ENCODE measurements around the gene TNFRSF6B. TPM values are rescaled to one million over a fixed set of nuclear protein-coding genes. Genes with fewer than 3 reads are reported as not detected.

The TNFRSF6B gene
- total RNA-seq, 4 donors from 2014 or later = 2.1 to 4.2 (median 2.7) TPM; not detected in 1

GRCh38 chr20:63661108-63661507, 35.3 kb upstream of the TNFRSF6B start:
- peaks cover 0 to 45% (median 0%) of the 10 kb centered on the region in 3 donors for H3K36me3 ChIP-seq
- peaks cover 0 to 17% (median 4%) of the 10 kb centered on the region in 4 donors for H3K4me1 ChIP-seq
- H3K27ac ChIP-seq = no peak overlapping the region
- no peak overlapping the region for H3K4me3 ChIP-seq
- TF ChIP-seq CTCF (IDR thresholded peaks at IDR 0.05) = no peak
- H3K9me3 ChIP-seq = no peaks in the 10 kb centered on the region
- no peak for DNase-seq
- H3K27me3 ChIP-seq = no peaks in the 10 kb centered on the region

- no peak overlapping the region for H3K4me3 ChIP-seq
- no peak overlapping the region for H3K27ac ChIP-seq
- H3K36me3 ChIP-seq = peaks cover 0 to 54% (median 0%) of the 10 kb centered on the region in 3 donors
- H3K27me3 ChIP-seq = no peaks in the 10 kb centered on the region
- H3K4me1 ChIP-seq = peaks cover 0 to 17% (median 4%) of the 10 kb centered on the region in 4 donors
- TF ChIP-seq POLR2A (IDR thresholded peaks at IDR 0.05) (no peak), CTCF (IDR thresholded peaks at IDR 0.05) (no peak)
- no peak for DNase-seq
- H3K9me3 ChIP-seq = no peaks in the 10 kb centered on the region
Observed at GRCh38 chr20:63661959-63662812, 34.3 kb upstream of the TNFRSF6B start.

GRCh38 chr20:63662813-63663189, 33.7 kb upstream of the TNFRSF6B start:
- Histone ChIP-seq H3K36me3 (peaks cover 0 to 60% (median 0%) of the 10 kb centered on the region in 3 donors), H3K27me3 (no peaks in the 10 kb centered on the region), H3K4me1 (peaks cover 0 to 12% (median 2%) of the 10 kb centered on the region in 4 donors), H3K9me3 (no peaks in the 10 kb centered on the region), H3K4me3 (no peak overlapping the region), H3K27ac (no peak overlapping the region)
- no peak for TF ChIP-seq CTCF (IDR thresholded peaks at IDR 0.05)
- no peak for TF ChIP-seq POLR2A (IDR thresholded peaks at IDR 0.05)
- no peak for DNase-seq

GRCh38 chr20:63663332-63664066, 33.0 kb upstream of the TNFRSF6B start:
- no peaks in the 10 kb centered on the region for H3K9me3 ChIP-seq

More at GRCh38 chr20:63663332-63664066, 33.0 kb upstream of the TNFRSF6B start:
- TF ChIP-seq POLR2A (IDR thresholded peaks at IDR 0.05) (no peak), CTCF (IDR thresholded peaks at IDR 0.05) (no peak)
- H3K27ac ChIP-seq = no peak overlapping the region
- H3K27me3 ChIP-seq = no peaks in the 10 kb centered on the region
- peaks cover 0 to 65% (median 0%) of the 10 kb centered on the region in 3 donors for H3K36me3 ChIP-seq
- peaks cover 0 to 11% (median 0%) of the 10 kb centered on the region in 4 donors for H3K4me1 ChIP-seq
- no peak for DNase-seq
- no peak overlapping the region for H3K4me3 ChIP-seq
